CD14-positive monocyte (primary cell): Measurements from ENCODE around the gene PRMT5. TPM values are rescaled to one million over a fixed set of nuclear protein-coding genes. Genes with fewer than 3 reads are reported as not detected.
A peak's percentile ranks its signal among the peaks of the same experiment; 100 is the strongest.

ENCODE experiments used
- DNase-seq, 3 donors: peaks; one replicate each; pipeline ENCODE4 v3.0.0-alpha.2; 2011 to 2022
- H2AFZ ChIP-seq: 2 replicates; pipeline ENCODE4 v1.6.0; 2012; ENCODE audit warnings: mild to moderate bottlenecking, low read depth, low read length, inconsistent platforms; ENCODE audit not compliant: insufficient read depth, poor library complexity, severe bottlenecking
- H3K27ac ChIP-seq, 2 donors: 1 replicate in 1 of 2; 2 replicates in 1 of 2; pipeline ENCODE4 v1.5.1; 2012 to 2013; ENCODE audit warnings: low read length in 2 of 2, control low read depth in 1 of 2, inconsistent platforms in 1 of 2, low read depth in 1 of 2, mild to moderate bottlenecking in 1 of 2
- H3K27me3 ChIP-seq, 2 donors: one replicate each; pipeline versions ENCODE4 v1.6.0 to v1.6.1; 2011 to 2013; ENCODE audit warnings: low read length in 2 of 2; ENCODE audit not compliant: control insufficient read depth in 2 of 2, insufficient read depth in 2 of 2
- H3K36me3 ChIP-seq, 2 donors: replicated peaks in 1 of 2; 1 replicate in 1 of 2; 2 replicates in 1 of 2; pipeline versions ENCODE4 v1.5.1 to v1.6.1; 2012 to 2013; ENCODE audit warnings: low read length in 2 of 2, control low read depth in 1 of 2, inconsistent platforms in 1 of 2, mild to moderate bottlenecking in 1 of 2; ENCODE audit not compliant: insufficient read depth in 2 of 2, control insufficient read depth in 1 of 2
- H3K4me1 ChIP-seq, 2 donors: 1 replicate in 1 of 2; 2 replicates in 1 of 2; pipeline versions ENCODE4 v1.5.1 to v1.6.1; 2012 to 2013; ENCODE audit warnings: low read length in 2 of 2, control low read depth in 1 of 2, inconsistent platforms in 1 of 2, mild to moderate bottlenecking in 1 of 2, moderate library complexity in 1 of 2; ENCODE audit not compliant: insufficient read depth in 2 of 2, control insufficient read depth in 1 of 2
- H3K4me2 ChIP-seq: replicated peaks from 2 replicates; pipeline ENCODE3; 2012; ENCODE audit warnings: low read length, moderate library complexity, mild to moderate bottlenecking; ENCODE audit not compliant: poor library complexity, severe bottlenecking; ENCODE audit errors: extremely low read depth
- H3K4me3 ChIP-seq, 3 experiments: fragments of 200-600 bp in 1 of 3; sonication (generic) in 1 of 3; replicated peaks in 1 of 3; 1 replicate in 2 of 3; 2 replicates in 1 of 3; pipeline ENCODE4 v1.5.1; 2011 to 2013; ENCODE audit warnings: low read length in 3 of 3, mild to moderate bottlenecking in 3 of 3, control low read depth in 2 of 3, low read depth in 2 of 3, inconsistent platforms in 1 of 3, moderate library complexity in 1 of 3
- H3K79me2 ChIP-seq: 2 replicates; pipeline ENCODE4 v1.6.0; 2012; ENCODE audit warnings: mild to moderate bottlenecking, control low read depth, inconsistent platforms, low read length, moderate library complexity; ENCODE audit not compliant: insufficient read depth
- H3K9ac ChIP-seq: 2 replicates; pipeline ENCODE4 v1.6.0; 2017; ENCODE audit warnings: low read length, mild to moderate bottlenecking; ENCODE audit not compliant: insufficient read depth, poor library complexity, severe bottlenecking
- H3K9me3 ChIP-seq, 2 donors: replicated peaks in 1 of 2; 1 replicate in 1 of 2; 2 replicates in 1 of 2; pipeline versions ENCODE4 v1.5.1 to v1.6.1; 2012 to 2013; ENCODE audit warnings: low read length in 2 of 2, control low read depth in 1 of 2; ENCODE audit not compliant: control insufficient read depth in 1 of 2, insufficient read depth in 1 of 2
- H4K20me1 ChIP-seq: 2 replicates; pipeline ENCODE4 v1.6.0; 2012; ENCODE audit warnings: mild to moderate bottlenecking, low read length, control low read depth, moderate library complexity; ENCODE audit not compliant: insufficient read depth
- H3K27ac Mint-ChIP-seq, 7 donors: one replicate each; pipeline ENCODE4 v1.8.0; 2020; ENCODE audit warnings: mild to moderate bottlenecking in 7 of 7, mixed read lengths in 7 of 7, moderate library complexity in 6 of 7, inconsistent platforms in 2 of 7
- H3K27me3 Mint-ChIP-seq, 3 donors: one replicate each; pipeline ENCODE4 v1.8.0; 2021 to 2022; ENCODE audit warnings: low read depth in 3 of 3, mild to moderate bottlenecking in 3 of 3, mixed read lengths in 3 of 3, moderate library complexity in 3 of 3, inconsistent platforms in 1 of 3
- H3K36me3 Mint-ChIP-seq, 2 donors: one replicate each; pipeline ENCODE4 v1.8.0; 2020; ENCODE audit warnings: mixed read lengths in 2 of 2, inconsistent platforms in 1 of 2, mild to moderate bottlenecking in 1 of 2
- H3K4me1 Mint-ChIP-seq: one replicate; pipeline ENCODE4 v1.8.0; 2020; ENCODE audit warnings: mild to moderate bottlenecking, mixed read lengths
- H3K4me3 Mint-ChIP-seq, 2 donors: one replicate each; pipeline ENCODE4 v1.8.0; 2020; ENCODE audit warnings: mild to moderate bottlenecking in 2 of 2, mixed read lengths in 2 of 2, moderate library complexity in 1 of 2
- H3K9me3 Mint-ChIP-seq, 7 donors: one replicate each; pipeline ENCODE4 v1.8.0; 2020 to 2022; ENCODE audit warnings: mixed read lengths in 7 of 7, mild to moderate bottlenecking in 6 of 7, moderate library complexity in 6 of 7, inconsistent platforms in 2 of 7
- CTCF ChIP-seq: fragments of 200-600 bp; IDR thresholded peaks from one replicate; pipeline ENCODE4 v1.8.0; 2022; ENCODE audit warnings: antibody characterized with exemption, mild to moderate bottlenecking
- WGBS: methylation state at CpG from one replicate; pipeline ENCODE4 v1.1.5; 2013; ENCODE audit warnings: missing lambda C conversion rate; ENCODE audit not compliant: insufficient coverage; 5-methylcytosine and 5-hydroxymethylcytosine counted together
- intact Hi-C, 2 donors: fragments of 100-400 bp; cut with micrococcal nuclease; formaldehyde crosslinking; loops; one replicate each; pipeline versions ENCODE4 v1.15.0 to v1.15.1; 2023
- polyA plus RNA-seq, 3 donors: library from polyadenylated mRNA; depleted of rRNA in 1 of 3; unstranded in 2 of 3; stranded (reverse) in 1 of 3; fragments of 300-500 nt in 2 of 3; fragments of >200 nt in 1 of 3; fragmentation: Illumina TruSeq in 2 of 3; gene quantifications; 1 replicate in 2 of 3; 2 replicates in 1 of 3; pipeline ENCODE4 v1.2.3, GENCODE V29; 2012 to 2021

The PRMT5 gene
- polyA plus RNA-seq, 3 donors, result 38.7 to 44.4 (median 44.1) TPM

GRCh38 chr14:22905627-22906026, 23.5 kb downstream of the PRMT5 start:
- H3K9me3 ChIP-seq, result no peaks in the 10 kb centered on the region
- peaks cover 67 to 89% of the 10 kb centered on the region in 2 donors for H3K36me3 Mint-ChIP-seq
- DNase-seq, result no peak
- no peak overlapping the region for H2AFZ ChIP-seq
- no peak overlapping the region for H3K27ac ChIP-seq
- TF ChIP-seq CTCF, result no peak
- intact Hi-C loops, result no loop called here
- H3K4me3 Mint-ChIP-seq, result no peak overlapping the region
- H3K4me2 ChIP-seq, result no peak overlapping the region
- no peak overlapping the region for H3K4me3 ChIP-seq
- H3K4me1 ChIP-seq, result peaks cover 19 to 21% of the 10 kb centered on the region in 2 donors
- WGBS, result 94% methylated on average over 3 of the region's 4 CpGs
- peaks cover 43% of the 10 kb centered on the region for H3K79me2 ChIP-seq
- H3K27me3 ChIP-seq, result no peaks in the 10 kb centered on the region
- H3K27ac Mint-ChIP-seq, result peak overlapping the region in 2 of 7 donors; percentile 42 to 69
- H3K36me3 ChIP-seq, result peaks cover 84 to 91% of the 10 kb centered on the region in 2 donors
- H3K9me3 Mint-ChIP-seq, result no peaks in the 10 kb centered on the region
- peaks cover 12% of the 10 kb centered on the region for H4K20me1 ChIP-seq
- H3K4me1 Mint-ChIP-seq, result peaks cover 18% of the 10 kb centered on the region
- H3K9ac ChIP-seq, result no peak overlapping the region
- no peaks in the 10 kb centered on the region for H3K27me3 Mint-ChIP-seq

GRCh38 chr14:22903742-22904087, 25.5 kb downstream of the PRMT5 start:
- H3K9me3 ChIP-seq, result no peaks in the 10 kb centered on the region
- H3K27ac Mint-ChIP-seq, result peak overlapping the region in 2 of 7 donors; percentile 2 to 66
- no peak overlapping the region for H3K4me3 ChIP-seq
- H3K27me3 ChIP-seq, result no peaks in the 10 kb centered on the region
- H4K20me1 ChIP-seq, result peaks cover 12% of the 10 kb centered on the region
- DNase-seq, result no peak
- peaks cover 69 to 89% of the 10 kb centered on the region in 2 donors for H3K36me3 Mint-ChIP-seq
- H3K9ac ChIP-seq, result no peak overlapping the region
- peaks cover 85 to 96% of the 10 kb centered on the region in 2 donors for H3K36me3 ChIP-seq
- no peaks in the 10 kb centered on the region for H3K9me3 Mint-ChIP-seq
- 100% methylated on average over 2 of the region's 2 CpGs for WGBS
- no peak for TF ChIP-seq CTCF
- peaks cover 9% of the 10 kb centered on the region for H3K4me1 Mint-ChIP-seq
- H3K4me3 Mint-ChIP-seq, result no peak overlapping the region
- H3K27ac ChIP-seq, result peak overlapping the region in 1 of 2 donors; percentile 7
- intact Hi-C loops, result no loop called here
- H3K79me2 ChIP-seq, result peaks cover 26% of the 10 kb centered on the region
- no peak overlapping the region for H3K4me2 ChIP-seq
- H3K4me1 ChIP-seq, result peaks cover 9% of the 10 kb centered on the region in 2 donors
- no peaks in the 10 kb centered on the region for H3K27me3 Mint-ChIP-seq
- no peak overlapping the region for H2AFZ ChIP-seq
